Fibroblast of lung (primary cell): ENCODE data around the gene ETS1.

Experiments used
- CTCF ChIP-seq, 2 donors: IDR thresholded peaks in 1 of 2; conservative IDR thresholded peaks in 1 of 2; 1 replicate in 1 of 2; 2 replicates in 1 of 2; pipeline ENCODE4 v1.5.1; 2011 to 2012; ENCODE audit warnings: low read length in 2 of 2, control low read depth in 1 of 2, inconsistent platforms in 1 of 2, low read depth in 1 of 2, mild to moderate bottlenecking in 1 of 2
- EZH2 ChIP-seq: IDR thresholded peaks from 2 replicates; pipeline ENCODE4 v1.5.1; 2012; ENCODE audit warnings: low read length, control low read depth, mild to moderate bottlenecking; ENCODE audit errors: missing control alignments

DNA sequence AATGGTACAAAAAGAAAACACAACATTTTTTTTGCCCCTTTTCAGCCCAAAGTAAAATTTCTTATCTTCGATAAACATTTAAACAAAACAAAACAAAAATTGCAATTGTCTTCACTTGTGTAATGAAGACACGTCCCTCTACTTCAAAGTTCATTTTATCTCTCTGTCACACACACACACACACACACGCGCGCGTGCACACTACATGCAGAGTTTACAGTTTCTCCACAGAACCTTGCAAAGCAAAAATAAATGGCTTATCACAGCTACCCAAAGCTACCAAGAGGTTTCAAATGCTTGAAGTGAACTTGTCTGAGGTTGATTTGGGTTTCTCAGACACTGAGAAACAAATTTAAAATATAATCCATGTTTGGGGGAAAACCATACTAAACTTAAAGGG, 72.3 kb downstream of the ETS1 start:
- TF ChIP-seq CTCF (conservative IDR thresholded peaks at IDR 0.05 in 1 of 2, IDR thresholded peaks at IDR 0.05 in 1 of 2; ENCODE audit: low read depth in 1 of 2, low read length in 2 of 2) = no peak
- TF ChIP-seq EZH2 = no peak
